Stimulated activated CD8-positive, alpha-beta memory T cell treated with anti-CD3 and anti-CD28 coated beads, Interleukin-12 subunit alpha, Interleukin-12 subunit beta, amount 100 ng/mL, for 24 hours (primary cell): ENCODE results near the gene ALX3.

ENCODE experiments used
- DNase-seq: peaks from one replicate; pipeline ENCODE4 v3.0.0-alpha.2; 2020; ENCODE audit errors: extremely low read depth

Gene ALX3

DNA sequence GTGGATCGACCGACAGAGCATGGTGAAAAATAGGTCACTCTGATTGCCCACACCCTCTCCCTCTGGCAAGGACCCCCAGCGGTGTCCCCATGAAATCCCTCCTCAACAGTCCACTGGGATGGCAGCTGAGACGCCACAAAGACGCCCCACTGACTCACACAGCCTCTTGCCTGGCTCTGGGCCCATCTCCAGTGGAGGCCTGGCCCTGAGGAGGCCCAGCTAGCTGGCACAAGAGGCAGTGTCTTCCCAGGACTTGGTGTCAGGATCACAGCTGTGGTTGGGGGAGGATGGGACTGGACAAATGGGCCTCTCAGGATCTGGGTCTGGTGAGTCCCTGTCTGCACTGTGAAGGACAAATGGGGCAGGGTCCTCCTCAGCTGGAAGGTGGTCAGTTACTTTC, 4.6 kb downstream of the ALX3 start:
- DNase-seq, result no peak

DNA sequence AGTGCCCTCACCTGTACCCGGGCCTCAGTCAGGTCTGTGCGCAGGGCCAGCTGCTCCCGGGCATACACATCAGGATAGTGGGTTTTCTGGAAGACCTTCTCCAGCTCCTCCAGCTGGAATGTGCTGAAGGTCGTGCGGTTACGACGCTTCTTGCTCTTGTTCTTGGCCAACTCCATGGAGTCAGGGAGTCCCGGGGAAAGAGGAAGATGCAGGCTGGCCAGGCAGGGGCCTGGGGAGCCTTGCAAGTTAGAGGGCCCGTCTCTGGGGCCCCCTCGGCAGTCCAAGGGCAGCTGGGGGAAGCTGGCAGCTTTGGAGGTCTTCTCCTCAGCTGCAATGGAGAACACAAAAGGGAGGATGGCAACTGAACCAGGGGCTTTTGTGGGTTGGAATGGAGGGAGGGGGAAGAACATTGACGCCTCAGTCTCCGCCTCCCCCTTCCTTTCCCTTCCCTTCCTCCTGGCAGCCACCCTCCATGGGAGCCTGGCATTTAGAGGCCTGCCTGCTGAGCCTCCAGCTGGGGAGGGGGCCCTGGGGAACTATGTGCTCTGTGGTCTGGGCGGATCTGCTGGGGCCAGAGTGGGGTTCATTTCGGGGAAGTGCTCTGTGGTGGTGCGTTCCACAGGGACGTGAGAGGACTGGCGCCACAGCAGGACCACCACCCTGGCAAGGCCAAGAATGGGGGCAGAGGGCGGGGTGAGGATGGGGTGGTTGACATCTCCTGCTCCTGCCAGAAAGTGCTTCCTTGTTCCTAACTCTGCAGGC, 5.7 kb downstream of the ALX3 start:
- no peak for DNase-seq

DNA sequence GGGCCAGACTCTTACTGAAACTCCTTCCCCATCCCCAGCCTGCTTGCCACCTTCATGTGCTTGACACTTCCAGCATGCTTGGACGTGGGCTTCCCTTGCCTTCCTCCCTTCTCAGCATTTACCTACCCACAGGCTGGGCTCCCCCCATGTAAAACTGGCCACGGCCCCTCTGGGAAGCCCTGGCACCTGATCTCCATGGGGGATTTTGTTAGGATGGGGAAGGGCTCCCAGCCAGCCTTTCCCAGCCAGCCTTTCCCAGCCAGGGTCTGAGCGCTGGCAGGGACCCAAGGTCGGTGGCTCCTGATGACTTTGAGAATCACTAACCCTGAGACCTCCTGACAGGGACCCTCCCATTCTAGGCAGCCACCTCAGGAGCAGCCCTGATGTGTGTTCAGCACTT, 6.7 kb downstream of the ALX3 start:
- DNase-seq, result no peak

DNA sequence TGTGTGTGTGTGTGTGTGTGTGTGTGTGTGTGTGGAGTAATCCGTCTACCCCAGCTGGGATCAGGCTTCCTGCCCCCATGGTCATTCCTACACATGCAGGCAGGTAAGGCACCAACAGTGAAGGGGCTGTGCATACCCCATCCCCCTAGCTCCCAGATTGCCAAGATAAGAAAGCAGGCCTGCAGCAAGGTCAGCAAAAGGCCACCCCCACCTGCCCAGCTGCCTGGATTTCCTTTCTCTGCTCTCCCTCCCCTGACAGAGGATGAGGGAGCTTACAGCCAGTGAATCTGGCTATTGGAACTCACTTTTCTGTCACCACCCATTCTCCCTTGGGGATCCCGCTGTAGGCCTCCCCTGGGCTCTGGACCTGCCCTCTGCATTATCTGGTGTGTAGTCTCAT, 7.9 kb downstream of the ALX3 start:
- no peak for DNase-seq

DNA sequence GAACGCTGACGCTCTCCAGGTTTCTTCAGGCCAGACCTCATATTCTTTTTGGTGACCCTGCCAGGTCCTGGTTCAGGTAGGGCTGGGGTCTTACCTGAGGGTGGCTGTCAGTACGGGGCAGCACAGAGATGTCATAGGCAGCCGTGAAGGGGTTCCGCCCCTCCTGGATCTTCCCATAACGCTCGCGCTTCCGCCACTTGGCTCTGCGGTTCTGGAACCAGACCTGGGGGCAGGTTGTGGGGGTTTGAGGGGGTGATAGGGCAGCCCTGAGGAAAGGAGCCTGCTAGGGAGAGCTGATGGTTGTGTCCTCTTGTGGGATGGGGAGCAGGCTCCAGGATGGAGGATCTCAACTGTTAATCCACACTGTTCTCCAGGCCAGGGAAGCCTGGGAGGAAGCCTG, 9.1 kb downstream of the ALX3 start:
- no peak for DNase-seq

DNA sequence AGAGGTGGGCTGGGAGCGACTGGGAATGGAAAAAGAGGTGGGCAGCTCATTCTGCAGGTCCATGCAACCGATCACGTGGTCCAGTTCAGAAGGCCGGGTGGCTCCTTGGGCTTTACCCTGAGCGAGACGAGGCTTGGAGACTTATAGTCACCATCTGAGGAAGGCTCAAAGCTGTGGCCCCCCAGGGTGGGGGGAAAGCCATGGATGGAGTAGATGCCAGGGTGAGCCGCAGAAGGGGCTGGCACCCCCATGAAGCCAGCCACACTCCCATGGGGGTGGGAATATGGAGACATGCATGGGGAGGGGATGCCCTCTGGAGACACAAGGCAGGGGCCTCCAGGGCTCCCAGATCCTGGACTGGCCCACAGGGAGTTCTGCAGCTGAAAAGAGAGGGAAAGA, 9.8 kb downstream of the ALX3 start:
- no peak for DNase-seq

DNA sequence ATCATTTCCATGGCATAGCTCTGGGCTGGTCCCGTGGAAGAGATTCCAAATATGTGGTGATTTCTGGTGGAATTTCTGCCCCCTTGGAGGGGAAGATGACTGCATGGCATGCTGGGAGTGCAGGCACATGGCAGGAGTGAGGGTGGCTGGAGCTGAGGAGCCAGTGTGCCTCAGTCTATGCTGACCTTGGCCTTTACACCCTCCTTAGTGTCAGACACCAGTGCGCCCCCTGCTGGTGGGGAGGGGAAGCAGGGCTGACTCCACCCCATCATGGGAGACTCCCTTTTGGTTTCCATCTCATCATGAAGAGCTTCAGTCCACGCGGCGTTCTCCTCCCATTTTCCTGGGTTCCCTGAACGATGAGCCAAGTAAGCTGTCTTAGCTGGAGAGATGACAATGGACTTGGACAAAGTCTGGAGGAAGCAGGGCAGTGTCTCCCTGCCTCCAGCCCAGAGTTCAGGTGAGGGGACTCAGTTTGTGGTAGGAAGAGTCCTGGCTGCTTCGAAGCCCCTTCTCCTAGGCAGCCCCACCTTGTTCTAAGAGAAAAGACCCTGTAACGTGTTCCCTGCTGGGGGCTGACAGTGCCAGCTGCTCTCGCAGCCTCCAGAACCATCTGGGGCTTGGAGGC, 10.3 kb downstream of the ALX3 start:
- DNase-seq, result no peak

DNA sequence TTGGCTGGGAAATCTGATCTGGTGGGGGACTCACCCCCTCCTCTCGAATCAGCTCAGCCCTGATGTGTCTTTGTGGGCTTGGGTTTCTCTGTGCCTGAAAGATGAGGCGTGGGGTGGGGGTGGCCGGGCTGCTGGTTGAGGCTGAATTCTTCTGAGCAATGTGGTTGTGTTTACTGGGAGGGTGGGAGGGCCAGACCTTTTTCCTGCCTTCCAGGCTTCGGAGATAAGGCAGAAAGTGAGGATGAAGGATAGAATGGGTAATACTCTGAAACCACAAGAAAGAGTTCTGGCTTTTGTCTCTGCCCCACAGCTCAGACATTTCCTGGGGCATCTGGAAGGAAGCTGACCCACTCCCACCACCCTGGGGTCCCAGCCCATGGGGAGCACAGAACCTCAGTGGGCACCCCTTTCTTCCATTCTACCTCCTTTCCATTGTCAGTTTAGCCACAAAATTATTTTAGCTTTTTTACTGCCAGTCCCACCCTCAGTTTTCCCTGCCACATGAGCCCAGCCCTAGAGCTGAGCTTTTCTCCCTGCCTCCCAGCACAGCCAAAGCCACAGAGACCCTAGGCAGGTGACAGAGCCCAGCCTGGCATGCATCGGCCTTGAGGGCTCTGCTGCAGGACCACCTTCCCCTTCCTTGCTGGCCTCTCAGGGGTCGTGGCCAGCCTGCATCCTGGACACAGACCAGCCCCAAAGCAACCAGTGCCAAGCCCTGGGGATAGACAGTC, 11.2 kb downstream of the ALX3 start:
- no peak for DNase-seq

DNA sequence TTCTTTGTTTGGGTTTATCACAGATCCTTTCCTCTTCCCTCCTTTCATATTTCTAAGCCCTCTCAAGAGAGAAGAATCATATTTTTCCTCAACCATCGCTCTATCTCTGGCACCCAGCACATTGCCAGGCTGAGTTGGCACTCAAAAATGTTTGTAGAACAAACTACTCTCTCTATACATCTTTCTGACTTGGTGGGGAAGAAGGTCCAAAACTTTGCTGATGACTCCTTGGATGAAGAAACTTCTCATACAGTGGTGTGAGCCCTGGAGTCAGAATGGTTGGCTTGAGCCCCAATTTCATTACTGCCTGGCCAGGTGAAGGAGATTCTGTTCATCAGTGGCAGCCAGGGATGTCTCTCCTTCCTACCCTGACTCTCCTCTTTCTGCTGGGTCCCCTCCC, 11.9 kb downstream of the ALX3 start:
- DNase-seq, result no peak

DNA sequence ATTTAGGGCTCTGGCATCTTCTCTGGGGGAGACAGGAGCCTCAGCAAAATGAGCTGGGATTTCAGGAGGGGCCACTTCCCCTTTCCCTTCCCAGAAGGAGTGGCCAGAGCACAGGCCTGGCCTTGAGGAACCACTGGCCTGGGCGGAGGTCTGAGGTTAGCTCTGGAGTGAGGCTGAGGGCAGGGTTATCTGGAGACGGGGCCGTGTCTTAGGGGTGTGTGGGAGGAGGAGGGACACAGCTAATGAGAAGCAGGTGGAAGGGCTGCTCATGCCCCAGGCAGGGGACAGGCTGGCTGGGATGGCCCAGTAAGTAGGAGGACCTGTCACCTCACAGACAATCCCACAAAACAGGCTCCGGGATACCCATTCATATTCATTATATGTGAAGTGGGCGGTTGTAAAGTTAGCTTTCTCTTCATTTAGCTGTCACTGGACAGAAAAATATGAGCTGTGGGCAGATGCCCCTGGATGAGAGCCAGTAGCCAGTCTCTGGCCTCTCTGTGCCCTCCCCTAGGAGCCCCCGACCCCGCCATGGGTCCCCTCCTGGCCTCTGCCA, 12.4 kb downstream of the ALX3 start:
- no peak for DNase-seq

DNA sequence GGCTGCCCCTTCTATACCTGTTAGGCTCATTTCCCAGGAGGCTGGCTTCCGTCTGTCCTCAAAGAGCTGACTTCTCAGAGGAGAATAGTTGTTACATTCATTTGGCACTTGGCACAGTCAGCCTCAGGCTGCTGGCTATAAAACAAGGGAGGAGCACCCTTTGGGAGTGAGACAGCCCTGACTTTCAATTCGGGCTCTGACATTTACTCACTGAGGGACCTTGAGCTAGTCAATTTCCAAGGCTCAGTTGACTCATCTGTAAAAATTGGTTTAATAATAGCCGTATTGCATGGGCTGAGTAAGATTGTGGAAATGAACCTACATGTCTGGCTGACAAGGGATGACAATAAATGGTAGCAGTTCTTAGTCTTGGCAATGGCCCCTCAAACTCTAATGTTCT, 13.7 kb downstream of the ALX3 start:
- no peak for DNase-seq

DNA sequence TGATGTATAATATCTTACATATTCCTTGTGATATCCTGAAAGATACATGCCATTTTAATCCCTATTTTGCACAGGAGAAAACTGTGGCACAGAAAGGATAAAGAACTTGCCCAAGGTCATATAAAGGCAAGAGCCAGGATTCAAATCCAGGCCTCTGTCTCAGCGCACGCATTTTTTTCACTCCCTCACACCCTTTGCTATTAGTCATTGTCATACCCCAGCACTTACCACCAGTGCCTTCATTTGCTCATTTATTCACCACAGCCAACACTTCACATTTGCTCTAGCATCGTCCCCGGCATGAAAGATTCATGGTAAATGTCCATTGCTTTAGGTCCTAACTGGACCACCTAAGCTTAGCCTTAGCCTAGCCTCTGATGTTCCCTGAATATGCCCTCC, 14.2 kb downstream of the ALX3 start:
- no peak for DNase-seq

DNA sequence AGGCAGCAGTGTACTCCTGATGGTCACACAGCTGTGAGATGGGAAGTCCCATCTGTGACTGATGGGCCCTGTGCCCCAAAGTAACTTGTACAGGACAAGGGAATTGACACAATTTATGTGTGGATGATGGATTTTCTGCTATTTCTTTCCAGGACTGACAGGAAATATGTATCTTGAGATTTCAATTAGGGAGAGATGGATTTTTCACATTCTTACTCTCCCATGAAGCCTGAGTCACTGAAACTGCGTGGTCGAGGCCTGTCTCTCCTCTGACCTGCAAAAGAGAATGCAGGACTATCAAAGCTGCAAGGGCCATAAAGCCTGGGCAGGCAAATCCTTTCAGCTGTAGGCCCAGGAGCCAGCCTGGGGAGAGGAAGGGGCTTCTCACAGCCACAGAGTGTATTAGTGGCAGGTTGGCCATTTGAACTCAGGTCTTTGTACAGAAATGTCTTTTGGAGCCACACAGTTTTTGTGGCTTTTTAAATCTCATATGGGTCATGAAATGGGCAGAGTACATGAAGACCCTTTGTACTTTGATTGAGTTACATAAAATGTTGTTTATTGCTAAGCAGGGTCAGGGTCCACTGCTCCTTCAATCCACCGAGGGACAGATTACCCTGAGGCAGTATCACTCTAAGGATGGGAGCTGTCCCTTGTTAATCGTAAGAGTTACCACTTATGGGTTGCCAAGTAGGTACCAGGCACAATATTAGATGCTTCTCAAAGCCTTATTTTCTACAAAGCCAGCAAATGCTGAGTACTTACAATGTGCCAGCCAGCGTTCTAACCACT, 14.8 kb downstream of the ALX3 start:
- DNase-seq, result no peak

DNA sequence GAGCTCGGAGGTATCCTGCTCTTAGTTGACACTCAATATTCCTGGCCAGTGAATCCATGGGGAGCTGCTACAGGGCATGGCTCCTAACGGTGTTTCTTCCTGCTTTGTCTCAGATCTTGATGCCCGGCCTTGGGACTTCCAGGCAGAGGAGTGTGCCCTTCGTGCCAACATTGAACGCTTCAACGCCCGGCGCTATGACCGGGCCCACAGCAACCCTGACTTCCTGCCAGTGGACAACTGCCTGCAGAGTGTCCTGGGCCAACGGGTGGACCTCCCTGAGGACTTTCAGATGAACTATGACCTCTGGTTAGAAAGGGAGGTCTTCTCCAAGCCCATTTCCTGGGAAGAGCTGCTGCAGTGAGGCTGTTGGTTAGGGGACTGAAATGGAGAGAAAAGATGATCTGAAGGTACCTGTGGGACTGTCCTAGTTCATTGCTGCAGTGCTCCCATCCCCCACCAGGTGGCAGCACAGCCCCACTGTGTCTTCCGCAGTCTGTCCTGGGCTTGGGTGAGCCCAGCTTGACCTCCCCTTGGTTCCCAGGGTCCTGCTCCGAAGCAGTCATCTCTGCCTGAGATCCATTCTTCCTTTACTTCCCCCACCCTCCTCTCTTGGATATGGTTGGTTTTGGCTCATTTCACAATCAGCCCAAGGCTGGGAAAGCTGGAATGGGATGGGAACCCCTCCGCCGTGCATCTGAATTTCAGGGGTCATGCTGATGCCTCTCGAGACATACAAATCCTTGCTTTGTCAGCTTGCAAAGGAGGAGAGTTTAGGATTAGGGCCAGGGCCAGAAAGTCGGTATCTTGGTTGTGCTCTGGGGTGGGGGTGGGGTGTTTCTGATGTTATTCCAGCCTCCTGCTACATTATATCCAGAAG, 16.7 kb downstream of the ALX3 start:
- no peak for DNase-seq

DNA sequence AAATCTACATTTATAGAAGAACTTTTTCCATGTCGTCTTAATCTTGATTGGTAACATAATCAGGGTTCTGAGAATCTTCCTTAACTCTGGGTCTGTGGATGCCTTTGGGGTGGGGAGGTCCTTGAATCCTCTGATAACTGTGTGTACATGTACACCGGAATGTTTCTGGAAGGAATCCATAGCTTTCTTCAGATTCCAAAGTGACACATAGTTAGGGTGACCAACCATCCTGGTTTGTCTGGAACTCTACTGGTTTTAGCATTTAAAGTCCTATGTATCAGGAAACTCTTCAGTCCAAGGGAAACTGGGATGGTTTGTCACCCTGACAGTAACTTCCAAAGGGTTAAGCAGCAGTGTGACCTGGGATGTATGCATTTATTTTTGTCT, 19.2 kb downstream of the ALX3 start:
- DNase-seq, result no peak

DNA sequence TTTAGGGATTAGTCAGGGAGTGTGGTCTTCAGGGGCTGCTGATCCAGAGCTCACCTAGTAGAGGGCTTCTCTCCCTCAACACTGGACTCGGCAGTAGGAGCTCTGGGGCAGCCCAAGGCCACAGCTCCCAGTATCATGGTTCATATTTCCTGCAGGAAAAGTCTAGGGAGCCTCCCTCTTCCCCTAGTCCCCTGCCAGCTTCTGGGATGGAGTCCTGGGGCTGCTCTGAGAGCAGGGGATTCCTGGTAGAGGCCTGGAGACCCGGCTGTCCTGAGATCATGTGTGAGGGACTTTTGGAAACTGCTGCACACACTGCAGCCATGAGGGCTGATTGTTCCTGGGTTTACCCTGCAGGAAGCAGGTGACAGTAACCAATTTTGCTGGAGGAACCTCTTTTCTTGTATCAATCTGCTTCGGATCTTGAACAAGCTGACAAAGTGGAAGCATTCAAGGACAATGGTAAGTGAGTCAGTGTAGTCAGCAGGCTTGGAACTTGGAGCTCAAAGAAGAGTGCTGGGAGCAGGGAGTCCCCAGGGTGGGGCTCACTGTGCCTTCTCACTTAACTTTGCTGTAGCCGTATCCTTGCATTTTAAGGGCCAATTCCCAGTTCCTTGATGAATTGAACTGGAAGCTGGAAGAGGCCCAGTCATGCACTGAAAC, 19.7 kb downstream of the ALX3 start:
- no peak for DNase-seq

DNA sequence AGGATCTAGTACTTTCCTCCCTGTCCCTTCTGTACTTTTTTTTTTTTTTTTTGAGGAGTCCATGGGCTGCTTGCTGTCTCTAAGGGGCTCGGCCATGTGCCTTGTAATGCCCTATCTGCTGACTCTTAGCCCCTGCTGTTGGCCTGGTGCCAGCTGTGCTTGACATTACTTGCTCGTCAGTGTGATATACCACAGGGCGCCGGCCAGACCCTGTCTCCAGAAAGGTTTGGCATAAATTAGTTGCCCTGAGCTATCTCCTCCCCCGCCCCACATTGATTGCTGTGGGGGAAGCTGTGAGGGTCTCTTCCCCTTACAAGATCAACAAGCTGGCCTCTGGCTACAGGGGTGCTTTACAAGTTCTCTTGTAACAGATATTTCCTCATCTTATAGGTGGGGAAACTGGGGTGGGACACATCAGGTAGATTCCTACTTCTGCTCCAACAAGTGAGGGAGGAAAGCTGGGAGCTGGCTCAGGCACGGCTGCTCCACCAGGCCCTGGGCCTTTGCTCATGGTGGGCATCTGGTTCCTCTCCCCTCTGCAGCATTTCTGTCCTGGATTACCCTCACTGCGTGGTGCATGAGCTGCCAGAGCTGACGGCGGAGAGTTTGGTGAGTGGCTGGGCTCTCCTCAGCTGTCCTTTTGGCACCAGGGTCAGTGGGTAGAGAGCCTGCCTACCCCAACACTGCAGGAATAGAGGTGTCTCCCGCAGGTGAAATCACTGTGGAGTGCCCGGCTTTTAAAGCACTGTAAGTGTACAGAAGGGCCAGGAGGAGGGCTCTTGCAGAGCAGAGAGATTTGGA, 20.5 kb downstream of the ALX3 start:
- DNase-seq, result no peak

DNA sequence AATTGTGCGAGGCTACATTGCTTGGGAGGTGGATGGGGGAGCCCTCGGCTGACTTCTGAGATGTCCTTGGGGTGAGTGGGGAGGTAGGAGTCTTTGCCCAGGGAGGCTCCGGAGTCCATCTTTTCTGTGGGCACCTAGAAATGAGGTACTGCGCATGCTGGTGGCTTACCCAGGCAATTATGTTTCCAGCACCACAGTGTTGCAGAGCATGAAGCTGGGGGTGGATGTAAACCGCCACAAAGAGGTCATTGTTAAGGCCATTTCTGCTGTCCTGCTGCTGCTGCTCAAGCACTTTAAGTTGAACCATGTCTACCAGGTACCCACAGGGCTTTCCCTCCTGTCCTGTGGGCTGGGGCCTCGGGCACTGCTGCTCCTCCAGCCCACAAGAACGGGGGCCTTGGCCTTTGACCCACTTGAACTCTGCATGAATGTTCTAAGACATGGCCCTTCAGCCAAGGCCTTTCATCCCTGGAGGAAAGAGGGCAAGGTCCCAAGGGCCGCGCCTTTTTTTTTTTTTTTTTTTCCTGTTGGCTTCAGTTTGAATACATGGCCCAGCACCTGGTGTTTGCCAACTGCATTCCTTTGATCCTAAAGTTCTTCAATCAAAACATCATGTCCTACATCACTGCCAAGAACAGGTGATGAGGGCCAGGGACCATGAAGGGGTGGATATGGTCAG, 21.4 kb downstream of the ALX3 start:
- DNase-seq, result no peak

DNA sequence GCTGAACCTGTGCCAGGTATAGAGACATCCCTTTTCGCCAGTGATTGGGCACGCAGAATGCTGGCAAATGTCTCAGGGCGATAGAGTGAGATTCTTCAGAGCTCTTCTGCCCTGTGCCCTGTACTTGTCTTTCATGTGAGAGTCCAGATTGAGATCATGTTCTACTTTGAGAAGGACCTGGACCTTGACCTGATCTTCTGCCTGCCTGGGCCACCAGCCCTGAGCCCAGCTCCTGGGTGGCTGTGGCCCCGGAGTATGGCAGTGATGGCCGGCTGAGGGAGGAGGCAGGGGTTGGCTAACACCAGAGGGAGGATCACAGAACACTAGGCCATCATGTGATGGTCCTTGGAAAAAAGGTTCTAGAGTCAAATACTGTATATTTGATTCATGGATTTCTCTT, 22.2 kb downstream of the ALX3 start:
- DNase-seq, result no peak
